Activated naive CD4-positive, alpha-beta T cell treated with anti-CD3 and anti-CD28 coated beads, Interleukin-2, amount 50 U/mL, for 16 hours (primary cell): Measurements from ENCODE around the gene PTPRN2.
"Not testable (repeated sequence)": the region's sequence is repeated elsewhere in the genome, so short reads cannot be mapped to it uniquely, and the experiment has no call there.

ENCODE experiments used
- DNase-seq: peaks from one replicate; pipeline ENCODE4 v3.0.0-alpha.2; 2020

Gene PTPRN2

GRCh38 chr7:157709531-157710251 is 877.9 kb downstream of the PTPRN2 start:
- DNase-seq, result no peak

DNA sequence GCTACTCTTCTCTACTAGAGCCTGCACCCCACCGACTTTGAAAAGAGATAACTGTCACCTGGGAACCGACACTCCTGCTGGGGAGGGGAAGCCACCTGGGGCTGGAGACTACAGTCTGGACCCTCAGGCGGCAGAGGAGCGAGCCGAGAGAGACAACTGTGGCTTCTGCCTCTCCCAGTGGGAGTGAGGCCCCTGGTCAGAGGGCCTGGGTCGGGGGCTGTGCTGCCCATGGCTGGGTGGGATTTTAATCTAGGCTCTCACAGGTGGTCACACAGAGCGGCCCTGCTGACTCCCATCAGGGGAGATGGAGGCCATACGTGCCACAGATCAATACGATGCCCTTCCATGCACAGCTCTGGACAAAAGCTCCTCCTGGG is 878.7 kb downstream of the PTPRN2 start:
- no peak for DNase-seq

DNA sequence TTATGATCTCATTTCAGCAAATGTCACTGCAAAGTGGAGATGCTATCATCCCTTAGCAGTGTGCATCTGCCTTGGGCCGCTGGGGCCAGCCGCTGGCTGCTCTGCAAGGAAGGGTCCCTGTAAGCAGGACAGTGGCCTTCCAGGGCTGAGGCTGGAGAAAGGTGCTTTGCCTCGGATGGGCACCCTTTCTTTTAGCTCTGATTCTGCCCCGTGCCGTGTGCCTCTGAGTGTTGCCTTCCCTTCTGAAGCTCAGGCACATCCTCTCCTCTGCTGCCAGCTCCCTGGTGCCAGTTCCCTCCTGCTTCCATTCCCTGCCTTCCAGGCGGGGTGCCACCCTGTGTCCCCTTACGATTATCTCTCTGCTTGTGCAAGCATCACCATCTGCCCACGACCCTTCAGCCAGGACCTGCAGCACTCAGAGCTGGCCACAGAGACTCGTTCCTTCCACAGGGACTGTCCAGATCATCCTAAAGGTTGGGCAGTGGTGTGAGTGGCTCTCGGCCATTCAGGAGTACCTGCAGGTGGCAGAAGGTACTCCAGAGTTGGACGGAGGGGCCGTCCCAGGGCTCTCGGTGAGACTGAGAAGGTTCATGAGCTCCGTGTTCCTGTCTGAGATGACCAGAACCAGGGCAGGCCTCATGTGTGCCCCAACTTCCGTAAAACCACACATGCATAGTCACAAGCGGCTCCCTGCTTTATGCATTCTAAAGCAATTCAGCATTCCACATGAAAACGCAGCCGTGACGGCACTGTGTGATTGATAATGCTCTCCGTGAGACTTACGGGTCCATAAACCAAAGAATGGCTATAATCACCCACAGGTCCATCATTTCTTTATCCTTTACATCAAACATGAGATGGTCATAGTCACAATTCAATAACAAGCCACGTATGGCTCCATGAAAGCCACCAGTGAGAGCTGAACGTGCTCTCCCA is 879.4 kb downstream of the PTPRN2 start:
- no peak for DNase-seq

GRCh38 chr7:157704365-157704764 is 883.3 kb downstream of the PTPRN2 start:
- DNase-seq, result no peak

- DNase-seq, result no peak
Measured at GRCh38 chr7:157703534-157704195, 884.0 kb downstream of the PTPRN2 start.

GRCh38 chr7:157703131-157703530 is 884.5 kb downstream of the PTPRN2 start:
- no peak for DNase-seq

DNA sequence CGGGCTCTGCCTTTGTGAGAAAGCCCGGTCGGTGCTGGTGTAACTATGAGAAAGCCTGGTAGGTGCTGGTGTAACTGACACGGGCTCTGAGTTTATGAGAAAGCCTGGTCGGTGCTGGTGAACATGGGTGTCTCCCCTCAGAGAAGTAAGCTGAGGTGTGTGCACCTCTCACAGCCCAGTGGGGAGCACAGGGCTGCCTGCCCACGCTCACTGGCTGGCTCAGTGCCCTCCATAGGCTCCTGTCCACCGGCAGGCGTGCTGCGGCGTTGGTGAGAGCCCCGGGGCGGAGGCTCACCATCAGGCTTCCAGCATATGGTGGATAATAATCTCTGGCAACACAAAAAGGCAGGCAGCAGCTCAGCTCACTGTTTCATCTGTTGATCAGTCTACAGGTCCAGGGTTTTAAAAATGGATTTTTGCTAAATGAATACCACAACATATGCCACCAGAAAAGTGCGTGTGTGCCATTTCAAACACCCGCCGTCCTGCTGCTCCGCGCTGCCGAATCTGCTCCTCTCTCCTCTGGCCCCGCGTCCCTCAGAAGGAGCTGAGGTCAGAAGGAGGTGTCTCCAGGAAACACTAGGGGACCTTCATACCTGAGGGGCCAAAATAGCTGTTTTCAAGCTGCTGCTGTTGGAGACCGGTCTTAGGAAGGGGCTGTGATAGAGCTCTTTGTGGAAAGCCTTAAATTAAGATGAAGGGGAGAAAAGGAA is 885.2 kb downstream of the PTPRN2 start:
- DNase-seq, result no peak

- DNase-seq, result not testable (repeated sequence)
Measured at GRCh38 chr7:157701395-157702180, 886.0 kb downstream of the PTPRN2 start.

- DNase-seq, result no peak
Measured at GRCh38 chr7:157700231-157701005, 887.2 kb downstream of the PTPRN2 start.

DNA sequence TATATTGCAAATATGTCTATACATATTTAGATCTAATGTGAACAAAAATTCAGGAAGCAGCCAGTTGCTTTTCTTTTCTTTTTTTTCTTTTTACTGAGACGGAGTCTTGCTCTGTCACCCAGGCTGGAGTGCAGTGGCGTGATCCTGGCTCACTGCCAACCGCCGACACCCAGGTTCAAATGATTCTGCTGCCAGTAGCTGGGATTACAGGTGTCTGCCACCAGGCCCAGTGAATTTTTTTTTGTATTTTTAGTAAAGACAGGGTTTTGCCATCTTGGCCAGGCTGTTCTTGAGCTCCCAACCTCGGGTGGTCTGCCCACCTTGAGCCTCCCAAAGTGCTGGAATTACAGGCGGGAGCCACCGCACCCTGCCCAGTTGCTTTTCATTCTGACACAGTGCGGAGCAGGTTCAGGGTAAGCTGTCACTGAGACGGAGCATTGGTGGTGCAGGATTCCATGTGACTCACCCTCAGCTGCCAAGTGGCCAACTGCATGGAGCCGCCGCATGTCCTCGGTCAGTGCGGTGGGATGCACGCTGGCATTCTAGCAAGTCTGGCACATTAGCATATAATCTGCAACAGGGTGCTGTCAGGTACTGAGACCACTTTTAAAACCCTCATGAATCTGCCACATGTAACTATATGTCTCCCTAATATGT is 888.1 kb downstream of the PTPRN2 start:
- no peak for DNase-seq

DNA sequence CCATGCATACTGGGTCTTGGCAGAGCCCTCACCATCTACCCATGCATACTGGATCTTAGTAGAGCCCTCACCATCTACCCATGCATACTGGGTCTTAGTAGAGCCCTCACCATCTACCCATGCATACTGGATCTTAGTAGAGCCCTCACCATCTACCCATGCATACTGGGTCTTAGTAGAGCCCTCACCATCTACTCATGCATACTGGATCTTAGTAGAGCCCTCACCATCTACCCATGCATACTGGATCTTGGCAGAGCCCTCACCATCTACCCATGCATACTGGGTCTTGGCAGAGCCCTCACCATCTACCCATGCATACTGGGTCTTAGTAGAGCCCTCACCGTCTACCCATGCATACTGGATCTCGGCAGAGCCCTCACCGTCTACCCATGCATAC is 890.3 kb downstream of the PTPRN2 start:
- DNase-seq, result not testable (repeated sequence)

DNA sequence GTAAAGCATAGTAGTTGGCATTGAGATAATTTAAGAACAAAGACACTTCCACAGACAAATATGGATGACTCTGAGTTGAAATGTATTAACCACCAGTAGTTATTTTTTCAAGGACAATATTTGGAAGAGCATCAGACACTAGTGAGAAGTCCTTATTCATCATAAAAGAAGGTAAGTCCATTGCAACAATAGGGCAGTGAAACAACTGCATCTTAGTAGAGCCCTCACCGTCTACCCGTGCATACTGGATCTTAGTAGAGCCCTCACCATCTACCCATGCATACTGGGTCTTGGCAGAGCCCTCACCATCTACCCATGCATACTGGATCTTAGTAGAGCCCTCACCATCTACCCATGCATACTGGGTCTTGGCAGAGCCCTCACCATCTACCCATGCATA is 892.0 kb downstream of the PTPRN2 start:
- DNase-seq, result not testable (repeated sequence)

- DNase-seq, result no peak
Measured at GRCh38 chr7:157694376-157694665, 893.3 kb downstream of the PTPRN2 start.

DNA sequence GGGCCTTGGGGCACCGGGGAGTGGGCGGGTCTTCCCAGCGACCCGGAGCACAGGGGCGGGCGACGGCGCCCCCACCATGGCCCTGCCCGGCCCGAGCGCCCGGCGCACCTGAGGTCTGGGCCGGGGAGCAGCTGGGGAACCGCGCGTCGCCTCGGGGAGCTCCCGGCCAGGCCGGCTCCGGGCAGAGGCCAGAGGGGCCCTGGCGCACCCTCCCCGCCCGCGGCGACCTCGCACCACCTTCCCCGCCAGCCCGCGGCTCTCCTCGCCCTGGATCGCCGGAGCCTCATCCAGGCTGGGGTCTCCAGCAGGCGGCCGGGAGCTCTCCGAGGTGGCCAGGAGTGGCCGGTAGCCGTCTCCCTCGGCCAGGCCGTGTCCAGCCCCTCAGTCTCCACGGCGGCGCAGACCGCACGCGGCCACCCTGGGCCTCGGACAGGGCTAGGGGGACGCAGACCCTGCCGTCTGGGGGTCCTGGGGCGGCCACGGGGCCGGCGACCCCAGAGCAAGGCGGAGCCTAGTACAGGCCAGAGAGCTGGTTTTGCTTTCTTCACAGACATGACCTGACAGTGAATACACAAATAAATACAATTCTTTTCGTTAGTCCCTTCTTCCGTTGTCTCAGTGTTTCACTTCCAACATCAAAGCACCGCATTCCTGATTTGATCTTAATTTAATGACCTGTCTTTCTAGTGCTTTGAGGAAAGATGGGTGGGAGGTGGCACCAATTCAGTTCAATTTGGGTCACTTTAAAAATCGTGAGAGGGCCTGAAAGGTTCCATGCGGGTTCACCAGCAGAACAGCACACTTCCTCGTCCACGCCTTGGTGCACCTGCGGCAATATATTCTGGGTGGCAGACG is 893.9 kb downstream of the PTPRN2 start:
- DNase-seq, result peak; percentile 8

DNA sequence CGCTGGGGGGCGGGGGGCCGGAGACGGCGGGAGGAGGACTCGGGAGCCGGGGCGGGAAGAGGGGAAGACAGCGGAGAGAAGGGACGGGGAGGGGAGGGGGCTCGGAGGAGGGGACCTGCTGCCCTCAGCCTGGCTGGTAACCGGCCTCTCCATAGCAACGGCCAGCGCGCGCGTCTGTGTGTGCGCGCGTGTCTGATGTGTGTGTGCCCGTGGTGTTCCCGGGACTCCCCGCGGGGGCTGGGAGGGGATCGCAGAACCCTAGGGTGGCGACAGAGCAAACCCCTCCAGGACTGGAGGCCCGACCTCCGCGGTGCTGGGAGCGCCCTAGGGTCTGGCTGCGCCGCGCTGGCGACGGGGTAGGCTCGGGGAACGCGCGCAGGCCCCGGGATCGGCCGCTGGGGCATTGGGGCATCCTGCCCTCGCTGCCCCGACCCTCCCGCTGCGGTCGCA is 894.5 kb downstream of the PTPRN2 start:
- DNase-seq, result no peak

DNA sequence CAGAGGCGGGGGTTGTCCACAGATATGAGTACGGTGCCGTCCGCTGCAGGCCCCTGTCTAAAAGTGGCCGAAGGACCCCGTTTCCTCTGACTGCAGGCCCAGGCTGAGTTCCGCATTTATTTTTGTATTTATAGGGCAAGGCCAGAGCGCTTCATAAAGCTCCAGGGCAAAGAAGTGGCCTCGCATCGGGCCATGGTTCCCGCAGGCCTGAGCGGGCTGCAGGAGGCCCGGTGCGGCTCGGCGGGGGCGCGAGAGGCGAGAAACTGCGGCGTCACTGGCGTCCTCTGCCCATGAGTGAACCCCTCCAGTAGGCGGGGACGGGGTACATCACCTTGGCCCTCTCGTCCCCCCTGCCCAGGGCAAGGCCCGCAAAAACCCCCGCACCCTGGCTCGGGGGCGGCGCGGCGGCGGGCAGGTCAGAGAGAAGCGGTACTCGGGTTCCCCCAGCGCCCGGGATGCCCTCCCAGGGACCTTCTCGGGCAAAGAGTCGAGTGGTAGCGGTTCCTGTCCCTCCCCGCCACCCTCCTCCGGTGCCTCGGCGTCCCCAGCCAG is 895.1 kb downstream of the PTPRN2 start:
- peak; percentile 11 for DNase-seq

- DNase-seq, result peak; percentile 10
Measured at GRCh38 chr7:157691586-157692459, 895.8 kb downstream of the PTPRN2 start.

DNA sequence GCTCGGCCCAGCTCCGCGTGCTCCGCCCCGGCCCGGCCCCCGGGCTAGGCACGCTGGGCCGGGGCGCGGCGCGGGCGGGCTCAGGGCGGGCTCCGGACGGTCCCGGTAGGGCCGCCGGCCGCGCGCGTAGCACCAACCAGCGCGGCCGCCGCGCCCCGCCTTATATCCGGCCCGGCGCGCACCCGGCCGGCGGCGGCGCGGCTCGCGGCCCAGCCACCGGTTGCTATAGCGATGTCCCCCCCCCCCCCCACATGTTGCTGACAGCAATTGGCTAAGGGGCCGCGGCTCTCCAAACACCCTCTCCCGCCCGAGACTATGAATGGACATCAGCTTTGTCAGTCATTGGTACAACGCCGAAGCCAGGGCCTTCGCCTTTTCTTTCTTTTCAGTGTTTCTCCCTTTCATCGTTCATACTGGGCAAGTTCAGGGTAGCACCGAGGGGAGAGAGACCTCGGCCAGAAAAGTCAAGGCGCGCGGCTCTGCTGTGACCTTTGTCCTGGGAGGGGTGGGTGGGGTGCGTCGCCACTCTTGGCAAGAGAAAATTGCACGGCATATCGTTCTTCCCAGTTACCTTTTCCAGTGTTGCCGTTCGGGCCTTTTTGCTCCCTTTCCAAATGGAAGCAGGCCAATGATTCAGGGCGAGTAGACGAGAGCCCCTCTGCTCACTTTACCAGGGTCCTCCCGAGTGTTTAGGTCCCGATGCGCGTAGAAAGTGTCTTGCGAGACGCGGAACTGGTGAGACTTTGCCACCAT is 896.6 kb downstream of the PTPRN2 start:
- no peak for DNase-seq
